Tibial nerve (tissue), 4 donors: Measurements from ENCODE around the gene FAM234B. TPM values are rescaled to one million over a fixed set of nuclear protein-coding genes. Genes with fewer than 3 reads are reported as not detected.

Experiments used
- DNase-seq, 2 donors: peaks; one replicate each; pipeline ENCODE4 v3.0.0-alpha.2; 2019; ENCODE audit warnings: low spot score in 2 of 2
- H3K27ac ChIP-seq, 4 donors: fragments of 200-600 bp; sonication (generic) in 3 of 4; one replicate each; pipeline ENCODE4 v1.5.1; 2017 to 2019; ENCODE audit warnings: mild to moderate bottlenecking in 1 of 4
- H3K27me3 ChIP-seq, 2 donors: fragments of 200-600 bp; sonication (generic) in 1 of 2; one replicate each; pipeline versions ENCODE4 v1.5.1 to v1.6.0; 2017 to 2019
- H3K36me3 ChIP-seq, 3 donors: fragments of 200-600 bp; sonication (generic); one replicate each; pipeline ENCODE4 v1.5.1; 2018 to 2019
- H3K4me1 ChIP-seq, 4 donors: fragments of 200-600 bp; sonication (generic) in 3 of 4; one replicate each; pipeline ENCODE4 v1.5.1; 2017 to 2019
- H3K4me3 ChIP-seq, 4 donors: fragments of 200-600 bp; sonication (generic) in 3 of 4; one replicate each; pipeline ENCODE4 v1.5.1; 2017 to 2019; ENCODE audit warnings: mild to moderate bottlenecking in 1 of 4, moderate library complexity in 1 of 4
- H3K9me3 ChIP-seq, 4 donors: fragments of 200-600 bp; sonication (generic) in 3 of 4; one replicate each; pipeline ENCODE4 v1.5.1; 2017 to 2019
- CTCF ChIP-seq, 5 experiments: fragments of 200-600 bp in 3 of 5; fragments of 450-650 bp in 2 of 5; sonication (generic) in 3 of 5; IDR thresholded peaks; one replicate each; pipeline ENCODE4 v1.5.1; 2016 to 2019; ENCODE audit warnings: antibody characterized with exemption in 5 of 5, mild to moderate bottlenecking in 3 of 5, moderate library complexity in 2 of 5
- EP300 ChIP-seq, 2 donors: sonication (generic); formaldehyde crosslinking; IDR thresholded peaks; one replicate each; pipeline ENCODE4 v1.6.1; 2017; ENCODE audit warnings: antibody characterized with exemption in 2 of 2, mild to moderate bottlenecking in 1 of 2
- POLR2A ChIP-seq, 2 donors: fragments of 450-650 bp; IDR thresholded peaks; one replicate each; pipeline ENCODE4 v1.6.1; 2017; ENCODE audit warnings: antibody characterized with exemption in 2 of 2, mild to moderate bottlenecking in 2 of 2, moderate library complexity in 2 of 2
- WGBS, 2 donors: methylation state at CpG; one replicate each; pipeline ENCODE4 v1.1.5; 2018; 5-methylcytosine and 5-hydroxymethylcytosine counted together
- total RNA-seq, 4 donors: library from RNA; depleted of rRNA; stranded (reverse); fragments of >200 nt; gene quantifications; one replicate each; pipeline ENCODE4 v1.1.0, GENCODE V29; 2016

The FAM234B gene
- total RNA-seq, 4 donors from 2014 or later, result 2.0 to 12.6 (median 8.4) TPM

GRCh38 chr12:13124656-13125505 lies 80.7 kb downstream of the FAM234B start:
- Histone ChIP-seq H3K36me3 (no peaks in the 10 kb centered on the region), H3K27ac (no peak overlapping the region), H3K27me3 (no peaks in the 10 kb centered on the region), H3K4me3 (no peak overlapping the region), H3K4me1 (peaks cover 0 to 3% (median 0%) of the 10 kb centered on the region in 4 donors), H3K9me3 (no peaks in the 10 kb centered on the region)
- 73 to 76% methylated on average over 8 of the region's 8 CpGs for WGBS, 2 donors
- no peak for DNase-seq
- TF ChIP-seq CTCF (IDR thresholded peaks at IDR 0.05) (no peak), EP300 (IDR thresholded peaks at IDR 0.05) (no peak), POLR2A (IDR thresholded peaks at IDR 0.05) (no peak)

- DNase-seq, result no peak
- Histone ChIP-seq H3K4me3 (no peak overlapping the region), H3K4me1 (peaks cover 0 to 3% (median 0%) of the 10 kb centered on the region in 4 donors), H3K27me3 (no peaks in the 10 kb centered on the region), H3K36me3 (no peaks in the 10 kb centered on the region), H3K27ac (no peak overlapping the region), H3K9me3 (no peaks in the 10 kb centered on the region)
- WGBS, 2 donors, result 85 to 87% methylated on average over 2 of the region's 2 CpGs
- no peak for TF ChIP-seq EP300 (IDR thresholded peaks at IDR 0.05)
- TF ChIP-seq CTCF (IDR thresholded peaks at IDR 0.05), result no peak
- TF ChIP-seq POLR2A (IDR thresholded peaks at IDR 0.05), result no peak
Observed at GRCh38 chr12:13125996-13126395, 81.8 kb downstream of the FAM234B start.

- no peak for DNase-seq
- H3K9me3 ChIP-seq, result no peaks in the 10 kb centered on the region
- no peaks in the 10 kb centered on the region for H3K36me3 ChIP-seq
- no peak overlapping the region for H3K27ac ChIP-seq
- peaks cover 0 to 3% (median 0%) of the 10 kb centered on the region in 4 donors for H3K4me1 ChIP-seq
- H3K27me3 ChIP-seq, result no peaks in the 10 kb centered on the region
- TF ChIP-seq CTCF (IDR thresholded peaks at IDR 0.05) (no peak), POLR2A (IDR thresholded peaks at IDR 0.05) (no peak)
- WGBS, 2 donors, result 53 to 61% methylated on average over 3 of the region's 3 CpGs
- no peak overlapping the region for H3K4me3 ChIP-seq
Observed at GRCh38 chr12:13126494-13126893, 82.3 kb downstream of the FAM234B start.

- no peaks in the 10 kb centered on the region for H3K36me3 ChIP-seq
- peaks cover 0 to 3% (median 0%) of the 10 kb centered on the region in 4 donors for H3K4me1 ChIP-seq
- H3K27ac ChIP-seq, result no peak overlapping the region
- no peak for DNase-seq
- H3K9me3 ChIP-seq, result no peaks in the 10 kb centered on the region
- WGBS, 2 donors, result 62 to 66% methylated on average over 5 of the region's 5 CpGs
- H3K4me3 ChIP-seq, result no peak overlapping the region
- H3K27me3 ChIP-seq, result no peaks in the 10 kb centered on the region
- TF ChIP-seq POLR2A (IDR thresholded peaks at IDR 0.05), result no peak
- no peak for TF ChIP-seq CTCF (IDR thresholded peaks at IDR 0.05)
- TF ChIP-seq EP300 (IDR thresholded peaks at IDR 0.05), result no peak
Observed at GRCh38 chr12:13127444-13127843, 83.3 kb downstream of the FAM234B start.

- Histone ChIP-seq H3K9me3 (no peaks in the 10 kb centered on the region), H3K4me3 (no peak overlapping the region), H3K27me3 (no peaks in the 10 kb centered on the region), H3K36me3 (no peaks in the 10 kb centered on the region), H3K4me1 (peaks cover 0 to 3% (median 0%) of the 10 kb centered on the region in 4 donors), H3K27ac (no peak overlapping the region)
- 73 to 74% methylated on average over 8 of the region's 8 CpGs for WGBS, 2 donors
- no peak for DNase-seq
- TF ChIP-seq EP300 (IDR thresholded peaks at IDR 0.05) (no peak), POLR2A (IDR thresholded peaks at IDR 0.05) (no peak), CTCF (IDR thresholded peaks at IDR 0.05) (no peak)
Observed at GRCh38 chr12:13128291-13128965, 84.2 kb downstream of the FAM234B start.
